ENCODE data around the gene TBC1D21.

DNA sequence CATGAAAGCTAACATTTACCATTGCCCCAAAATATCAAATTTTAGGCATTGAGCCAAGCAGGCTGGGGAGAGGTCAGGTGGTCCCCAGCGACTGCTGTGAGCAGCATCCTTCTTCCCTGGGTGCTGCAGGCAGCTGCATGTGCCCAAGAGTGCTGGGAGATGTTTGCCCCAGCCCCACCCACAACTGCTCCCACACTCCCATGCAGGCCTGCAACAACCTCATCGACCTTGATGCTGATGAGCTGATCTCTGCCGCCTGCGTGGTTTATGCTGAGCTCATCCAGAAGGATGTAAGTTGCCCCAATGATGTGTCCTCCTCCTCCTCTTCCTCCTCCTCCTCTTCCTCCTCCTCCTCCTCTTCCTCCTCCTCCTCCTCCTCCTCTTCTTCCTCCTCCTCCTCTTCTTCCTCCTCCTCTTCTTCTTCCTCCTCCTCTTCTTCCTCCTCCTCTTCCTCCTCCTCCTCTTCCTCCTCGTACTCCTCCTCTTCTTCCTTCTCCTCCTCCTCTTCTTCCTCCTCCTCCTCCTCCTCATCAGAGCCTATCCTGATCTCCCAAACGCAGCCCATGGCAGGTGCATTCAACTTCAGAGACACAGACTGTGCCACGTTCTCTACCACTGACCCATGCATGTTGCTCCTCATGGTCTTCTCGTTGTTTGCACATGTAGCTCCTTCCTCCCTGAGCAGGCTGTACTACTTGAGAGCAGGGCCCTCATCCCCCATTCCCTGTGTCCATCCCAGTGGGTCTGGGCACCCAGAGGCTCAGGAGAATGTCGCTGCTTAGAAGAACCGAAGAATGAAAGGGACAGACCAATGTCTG is 15.1 kb downstream of the TBC1D21 start:
- TF ChIP-seq, protein P1, sequence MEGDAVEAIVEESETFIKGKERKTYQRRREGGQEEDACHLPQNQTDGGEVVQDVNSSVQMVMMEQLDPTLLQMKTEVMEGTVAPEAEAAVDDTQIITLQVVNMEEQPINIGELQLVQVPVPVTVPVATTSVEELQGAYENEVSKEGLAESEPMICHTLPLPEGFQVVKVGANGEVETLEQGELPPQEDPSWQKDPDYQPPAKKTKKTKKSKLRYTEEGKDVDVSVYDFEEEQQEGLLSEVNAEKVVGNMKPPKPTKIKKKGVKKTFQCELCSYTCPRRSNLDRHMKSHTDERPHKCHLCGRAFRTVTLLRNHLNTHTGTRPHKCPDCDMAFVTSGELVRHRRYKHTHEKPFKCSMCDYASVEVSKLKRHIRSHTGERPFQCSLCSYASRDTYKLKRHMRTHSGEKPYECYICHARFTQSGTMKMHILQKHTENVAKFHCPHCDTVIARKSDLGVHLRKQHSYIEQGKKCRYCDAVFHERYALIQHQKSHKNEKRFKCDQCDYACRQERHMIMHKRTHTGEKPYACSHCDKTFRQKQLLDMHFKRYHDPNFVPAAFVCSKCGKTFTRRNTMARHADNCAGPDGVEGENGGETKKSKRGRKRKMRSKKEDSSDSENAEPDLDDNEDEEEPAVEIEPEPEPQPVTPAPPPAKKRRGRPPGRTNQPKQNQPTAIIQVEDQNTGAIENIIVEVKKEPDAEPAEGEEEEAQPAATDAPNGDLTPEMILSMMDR (IDR thresholded peaks at IDR 0.05) = no peak
- TF ChIP-seq EP300 (IDR thresholded peaks at IDR 0.05) (no peak), POLR2AphosphoS5 (IDR thresholded peaks at IDR 0.05) (no peak)
